SH-SY5Y (cell line): ENCODE results near the gene STAT3.

ENCODE experiments used
- GATA2 ChIP-seq: IDR thresholded peaks from 2 replicates; pipeline ENCODE4 v1.6.1; 2011; ENCODE audit warnings: mild to moderate bottlenecking, low read depth, low read length
- GATA3 ChIP-seq: IDR thresholded peaks from 2 replicates; pipeline ENCODE4 v1.6.1; 2011; ENCODE audit warnings: low read depth, mild to moderate bottlenecking, low read length, moderate library complexity

The STAT3 gene

DNA sequence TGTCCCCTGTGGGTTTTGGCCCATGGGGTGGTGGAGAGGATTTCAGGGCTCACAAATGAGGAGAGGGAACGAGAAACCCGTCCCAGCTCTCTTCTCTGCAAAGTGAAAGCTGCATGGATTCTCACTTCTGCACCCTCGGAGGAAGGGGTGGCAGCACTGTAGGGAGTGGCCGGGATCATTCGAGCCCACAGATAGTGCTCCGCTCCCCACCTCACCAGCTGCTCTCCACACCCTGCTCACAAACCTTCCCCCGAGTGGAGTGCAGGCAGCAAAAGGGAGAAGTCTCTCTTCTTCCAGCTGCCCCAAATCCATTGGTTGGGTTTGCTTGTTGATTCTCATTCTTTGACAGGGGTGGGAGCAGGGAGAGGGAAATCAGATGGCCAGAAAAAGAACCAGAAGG lies 79.8 kb downstream of the STAT3 start:
- no peak for TF ChIP-seq GATA2

DNA sequence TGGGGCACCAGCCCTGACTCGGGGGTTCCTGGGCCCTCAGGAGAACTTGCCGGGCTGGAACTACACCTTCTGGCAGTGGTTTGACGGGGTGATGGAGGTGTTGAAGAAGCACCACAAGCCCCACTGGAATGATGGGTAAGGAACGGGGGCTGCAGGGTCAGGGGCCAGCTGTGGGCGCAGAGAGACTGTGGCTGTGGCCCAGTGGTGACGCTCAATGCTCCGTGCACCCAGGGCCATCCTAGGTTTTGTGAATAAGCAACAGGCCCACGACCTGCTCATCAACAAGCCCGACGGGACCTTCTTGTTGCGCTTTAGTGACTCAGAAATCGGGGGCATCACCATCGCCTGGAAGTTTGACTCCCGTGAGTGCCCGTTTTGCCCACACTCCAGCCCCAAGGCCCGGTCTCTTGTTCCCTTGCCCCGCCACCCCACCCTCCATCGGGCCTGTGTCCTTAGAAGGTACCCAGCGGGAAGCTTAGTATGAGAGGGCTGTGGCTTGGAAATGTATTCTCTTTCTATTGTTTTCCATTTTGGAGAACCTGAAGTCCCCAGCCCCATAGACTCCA lies 80.8 kb downstream of the STAT3 start:
- TF ChIP-seq GATA3 = no peak
- TF ChIP-seq GATA2 = no peak

DNA sequence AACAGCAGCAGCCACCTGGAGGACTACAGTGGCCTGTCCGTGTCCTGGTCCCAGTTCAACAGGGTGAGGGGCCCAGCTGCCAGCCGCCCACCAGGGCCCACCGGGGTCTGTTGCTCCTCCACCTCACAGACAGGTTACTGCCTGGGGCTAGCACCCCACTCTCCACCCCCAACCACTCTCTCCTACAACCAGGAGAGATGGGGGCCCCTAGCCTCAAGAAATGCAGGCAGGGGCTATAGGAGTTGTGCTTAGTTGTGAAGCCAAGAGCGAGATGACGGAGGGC lies 81.9 kb downstream of the STAT3 start:
- TF ChIP-seq GATA3 (no peak), GATA2 (no peak)

DNA sequence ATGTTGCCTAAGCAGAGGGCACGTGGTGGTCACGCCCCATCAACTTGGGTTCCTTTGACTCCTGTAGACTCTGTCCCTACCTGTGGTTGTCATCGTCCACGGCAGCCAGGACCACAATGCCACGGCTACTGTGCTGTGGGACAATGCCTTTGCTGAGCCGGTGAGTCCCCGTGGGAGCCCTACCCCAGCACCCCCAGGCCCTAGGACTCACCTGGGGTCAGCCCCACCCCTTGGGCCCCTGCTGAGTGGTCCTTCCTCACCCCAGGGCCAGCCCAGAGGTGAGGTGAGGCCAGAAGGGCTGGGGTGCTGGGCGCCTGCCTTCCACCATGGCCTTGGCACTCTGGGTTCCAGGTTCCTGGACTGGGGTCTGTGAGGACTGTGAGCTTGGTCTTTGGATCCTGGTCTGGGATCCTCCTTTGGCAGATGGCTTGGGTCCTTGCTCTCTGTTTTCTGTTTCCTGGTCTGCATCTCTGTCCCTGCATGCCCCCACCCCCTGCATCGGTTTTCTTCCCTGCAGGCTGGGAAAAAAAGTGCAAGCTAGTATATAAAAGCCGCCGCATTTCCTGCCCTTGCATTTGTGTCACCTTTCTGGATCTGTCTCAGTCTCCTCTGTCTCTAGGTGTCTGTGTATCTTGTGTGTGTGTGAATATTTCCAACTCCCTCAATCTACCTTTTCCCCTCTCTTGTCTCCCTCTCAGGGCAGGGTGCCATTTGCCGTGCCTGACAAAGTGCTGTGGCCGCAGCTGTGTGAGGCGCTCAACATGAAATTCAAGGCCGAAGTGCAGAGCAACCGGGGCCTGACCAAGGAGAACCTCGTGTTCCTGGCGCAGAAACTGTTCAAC lies 82.5 kb downstream of the STAT3 start:
- no peak for TF ChIP-seq GATA3
- TF ChIP-seq GATA2 = no peak

DNA sequence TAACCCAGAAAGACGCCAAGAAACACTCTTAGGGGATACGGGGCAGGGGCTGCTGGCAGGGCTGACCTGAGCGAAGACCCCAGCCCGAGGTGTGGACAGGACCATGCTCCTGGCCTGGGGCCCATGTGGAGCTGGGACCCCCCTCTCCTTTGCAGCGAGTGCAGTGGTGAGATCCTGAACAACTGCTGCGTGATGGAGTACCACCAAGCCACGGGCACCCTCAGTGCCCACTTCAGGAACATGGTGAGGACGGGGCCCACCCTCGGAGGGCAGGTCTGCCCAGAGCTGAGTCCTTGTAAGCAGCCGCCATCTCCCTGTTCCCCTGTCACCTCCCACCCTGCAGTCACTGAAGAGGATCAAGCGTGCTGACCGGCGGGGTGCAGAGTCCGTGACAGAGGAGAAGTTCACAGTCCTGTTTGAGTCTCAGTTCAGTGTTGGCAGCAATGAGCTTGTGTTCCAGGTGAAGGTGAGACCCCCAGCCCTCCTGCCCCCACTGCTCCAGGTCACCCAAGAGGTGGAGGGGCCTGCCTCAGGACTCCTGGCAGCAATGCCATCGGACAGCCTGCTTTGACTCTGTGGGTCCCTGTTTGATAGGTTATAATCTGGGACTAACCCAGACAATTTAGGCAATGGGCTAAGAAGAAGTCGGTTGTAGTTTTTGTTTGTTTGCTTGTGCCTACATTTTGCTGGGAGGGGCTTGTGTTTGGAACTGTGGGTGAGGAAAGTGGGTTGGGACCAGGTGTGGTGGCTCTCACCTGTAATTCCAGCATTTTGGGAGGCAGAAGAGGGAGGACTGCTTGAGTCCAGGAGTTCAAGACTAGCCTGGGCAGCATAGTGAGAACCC lies 83.8 kb downstream of the STAT3 start:
- no peak for TF ChIP-seq GATA2
- TF ChIP-seq GATA3 = no peak

DNA sequence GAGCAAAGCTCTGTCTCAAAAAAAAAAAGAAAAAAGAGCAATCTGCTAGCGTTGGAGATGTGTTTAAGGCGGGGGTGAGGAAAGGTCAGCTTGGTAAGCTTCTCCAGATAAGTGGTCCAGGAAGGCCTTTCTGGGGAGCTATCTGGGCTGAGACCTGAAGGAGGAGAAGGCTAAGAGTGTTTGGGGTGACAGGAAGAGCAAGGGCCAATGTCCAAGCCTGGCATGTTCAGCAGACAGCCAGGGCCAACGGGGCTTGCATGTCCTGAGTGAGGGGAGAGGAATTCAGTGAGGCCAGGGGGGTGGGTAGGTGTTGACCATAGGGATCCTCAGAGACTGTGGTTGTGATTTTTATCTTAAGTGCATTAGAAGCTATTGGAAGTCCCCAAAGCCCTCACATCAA lies 84.5 kb downstream of the STAT3 start:
- TF ChIP-seq GATA3 (no peak), GATA2 (no peak)

DNA sequence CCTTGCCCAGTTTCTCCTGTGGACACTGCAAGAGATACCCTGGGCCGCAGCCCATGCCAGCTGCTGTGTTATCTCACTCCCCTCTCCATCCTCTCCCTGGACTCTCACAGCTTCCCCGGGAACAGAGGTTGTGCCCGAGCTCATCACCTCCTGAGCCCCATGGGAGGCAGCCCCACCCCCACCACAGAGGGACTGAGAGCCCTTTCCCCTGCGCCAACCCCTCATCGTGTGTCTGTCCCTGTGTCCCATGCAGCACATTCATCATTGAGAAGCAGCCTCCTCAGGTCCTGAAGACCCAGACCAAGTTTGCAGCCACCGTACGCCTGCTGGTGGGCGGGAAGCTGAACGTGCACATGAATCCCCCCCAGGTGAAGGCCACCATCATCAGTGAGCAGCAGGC lies 87.2 kb downstream of the STAT3 start:
- TF ChIP-seq GATA2 (no peak), GATA3 (no peak)

DNA sequence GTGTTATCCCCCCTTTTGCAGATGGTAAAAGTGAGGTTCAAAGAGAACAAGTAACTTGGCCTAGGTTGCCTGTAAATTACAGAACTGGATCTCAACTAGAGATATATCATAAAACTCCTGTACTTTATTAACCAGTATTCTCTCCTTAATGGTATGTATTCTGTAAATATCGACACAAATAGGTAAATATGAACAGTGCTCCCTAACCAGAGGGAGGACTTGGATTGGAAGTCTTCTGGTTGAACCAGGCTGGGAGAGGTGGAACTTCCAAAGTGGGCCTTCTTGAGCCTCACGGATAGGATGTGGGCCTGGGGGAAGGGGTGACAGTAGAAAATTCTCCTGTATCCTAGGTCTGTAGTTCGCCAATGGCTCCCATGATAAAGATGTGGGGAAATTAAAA lies 92.2 kb downstream of the STAT3 start:
- TF ChIP-seq GATA2 (no peak), GATA3 (no peak)

DNA sequence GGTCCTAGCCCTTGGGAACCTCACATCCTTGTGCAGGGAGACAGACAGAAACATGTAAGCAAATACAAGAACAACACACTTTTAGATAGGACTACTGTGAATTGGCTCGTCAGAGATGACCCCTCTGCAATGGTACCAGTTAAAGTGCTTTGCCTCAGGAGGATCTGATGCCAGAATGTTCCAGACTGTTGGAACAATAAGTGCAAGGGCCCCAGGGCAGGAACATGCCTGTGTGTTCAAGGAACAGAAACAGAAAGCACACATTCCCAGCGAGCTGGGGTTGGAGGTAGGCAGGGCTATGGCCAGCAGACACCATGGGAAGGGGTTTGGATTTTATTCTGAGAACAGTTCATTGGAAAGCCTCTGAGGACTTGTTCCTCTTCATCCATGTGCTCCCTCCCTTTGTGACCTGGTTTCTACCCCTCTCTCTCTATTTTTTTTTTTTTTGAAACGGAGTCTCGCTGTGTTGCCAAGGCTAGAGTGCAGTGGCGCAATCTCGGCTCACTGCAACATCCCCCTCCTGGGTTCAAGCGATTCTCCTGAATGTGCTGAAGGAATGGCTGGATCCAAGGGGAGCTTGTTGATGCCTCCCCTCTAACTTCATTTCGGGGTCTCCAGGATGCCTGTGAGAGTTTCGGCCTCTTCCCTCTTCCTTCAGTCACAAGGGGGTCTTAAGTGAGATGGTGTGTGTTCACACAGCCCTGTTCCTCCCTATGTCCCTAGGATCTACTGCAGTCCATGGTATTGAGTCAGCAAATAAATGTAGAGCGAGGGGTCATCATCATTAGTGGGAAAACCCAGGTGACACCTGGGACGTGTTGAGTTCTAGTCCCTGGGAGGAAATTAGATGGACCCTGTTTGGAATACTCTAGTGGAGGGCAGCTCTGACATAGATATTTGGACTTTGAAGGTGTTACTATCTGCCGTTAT lies 93.5 kb downstream of the STAT3 start:
- no peak for TF ChIP-seq GATA2
- TF ChIP-seq GATA3 = no peak

DNA sequence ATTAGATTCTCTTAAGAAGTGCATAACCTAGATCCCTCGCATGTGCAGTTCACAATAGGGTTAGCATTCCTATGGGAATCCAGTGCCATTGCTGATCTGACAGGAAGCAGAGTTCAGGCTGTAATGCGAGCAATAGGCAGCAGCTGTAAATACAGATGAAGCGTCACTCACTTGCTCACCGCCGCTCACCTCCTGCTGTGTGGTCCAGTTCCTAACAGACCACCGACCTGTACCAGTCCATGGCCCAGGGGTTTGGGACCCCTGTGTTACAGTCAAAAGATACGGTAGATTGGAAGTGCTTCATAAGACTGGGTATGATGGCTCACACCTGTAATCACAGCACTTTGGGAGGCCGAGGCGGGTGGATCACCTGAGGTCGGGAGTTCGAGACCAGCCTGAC lies 97.1 kb downstream of the STAT3 start:
- no peak for TF ChIP-seq GATA3
- no peak for TF ChIP-seq GATA2

DNA sequence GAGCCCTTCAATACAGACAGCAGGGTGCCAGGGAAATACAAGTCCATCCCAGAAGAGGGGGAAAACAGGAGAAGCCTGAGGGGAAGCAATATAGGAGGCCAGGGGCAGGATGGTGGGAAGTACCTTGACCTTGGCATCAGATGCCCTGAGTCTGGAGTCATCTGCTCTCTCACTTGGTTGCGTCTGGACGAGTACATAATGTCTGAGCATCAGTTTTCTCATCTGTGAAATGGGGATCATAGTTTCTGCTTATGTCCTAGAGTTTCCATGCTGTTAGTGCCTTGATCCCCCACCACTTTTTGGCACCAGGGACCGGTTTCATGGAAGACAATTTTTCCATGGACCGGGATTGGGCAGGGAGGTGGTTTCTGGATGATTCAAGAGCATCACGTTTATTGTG lies 97.7 kb downstream of the STAT3 start:
- no peak for TF ChIP-seq GATA2
- TF ChIP-seq GATA3 = no peak

DNA sequence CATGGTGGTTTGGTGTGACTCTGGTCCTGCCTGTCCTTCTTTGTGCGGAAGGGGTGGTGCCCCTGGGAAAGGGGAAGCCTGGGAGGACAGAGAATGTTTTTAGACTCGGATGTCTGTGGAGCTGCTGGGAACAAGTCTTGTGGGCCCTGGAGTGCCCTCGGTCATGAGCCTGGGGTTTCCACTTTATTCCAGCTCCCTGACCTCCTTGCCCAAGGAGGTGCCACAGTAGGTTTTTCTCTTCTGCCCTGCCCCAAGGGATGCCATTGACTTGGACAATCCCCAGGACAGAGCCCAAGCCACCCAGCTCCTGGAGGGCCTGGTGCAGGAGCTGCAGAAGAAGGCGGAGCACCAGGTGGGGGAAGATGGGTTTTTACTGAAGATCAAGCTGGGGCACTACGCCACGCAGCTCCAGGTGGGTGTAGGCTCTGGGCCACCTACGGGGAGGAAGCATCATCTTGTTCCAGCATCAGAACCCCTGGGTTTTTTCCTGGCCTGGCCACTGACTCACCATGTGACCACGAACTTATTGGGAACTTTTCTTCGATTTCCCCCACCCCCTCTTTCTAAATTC lies 98.5 kb downstream of the STAT3 start:
- TF ChIP-seq GATA2 (no peak), GATA3 (no peak)

DNA sequence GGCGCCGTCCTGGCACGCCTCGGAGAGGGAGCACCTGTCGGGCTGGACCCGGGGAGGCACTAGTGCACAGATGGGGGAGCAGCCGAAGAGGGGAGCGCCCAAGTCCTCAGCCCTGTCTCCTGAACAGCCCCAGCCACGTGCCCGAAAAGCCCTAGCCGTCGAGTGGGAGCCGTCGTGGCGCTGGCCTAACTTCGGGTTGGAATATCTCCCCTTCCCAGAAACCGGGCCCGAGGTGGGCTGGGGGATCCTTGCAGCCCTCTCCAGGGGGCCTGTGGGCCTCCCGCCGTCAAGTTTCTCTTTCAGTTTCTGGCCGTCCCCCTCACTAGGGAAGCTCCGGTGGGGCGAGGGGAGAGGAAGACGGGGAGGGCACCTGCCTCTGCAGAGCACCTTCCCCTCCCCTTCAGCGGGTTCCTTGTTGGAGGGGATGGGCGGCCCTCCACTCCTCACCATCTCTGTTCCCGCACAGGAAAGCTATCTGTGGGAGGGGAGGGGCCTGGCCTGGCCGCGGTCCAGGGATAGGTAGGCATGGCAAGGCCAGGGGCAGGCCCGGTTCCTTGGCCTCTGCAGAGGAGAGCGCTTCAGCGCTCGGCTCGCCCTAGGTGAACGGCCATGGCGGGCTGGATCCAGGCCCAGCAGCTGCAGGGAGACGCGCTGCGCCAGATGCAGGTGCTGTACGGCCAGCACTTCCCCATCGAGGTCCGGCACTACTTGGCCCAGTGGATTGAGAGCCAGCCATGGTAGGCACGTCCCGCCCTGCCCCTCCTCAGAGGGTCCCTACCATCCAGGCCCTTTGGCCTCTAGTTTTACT lies 99.2 kb downstream of the STAT3 start:
- TF ChIP-seq GATA3 (no peak), GATA2 (no peak)
